Ishikawa (cell line): Measurements from ENCODE around the gene S100A2.

Source experiments
- CEBPB ChIP-seq: IDR thresholded peaks from 2 replicates; pipeline ENCODE4 v1.6.1; 2012
- CREB1 ChIP-seq: IDR thresholded peaks from 2 replicates; pipeline ENCODE4 v1.6.1; 2012; ENCODE audit warnings: low read depth
- EGR1 ChIP-seq: IDR thresholded peaks from 2 replicates; pipeline ENCODE4 v1.6.1; 2012
- EP300 ChIP-seq: IDR thresholded peaks from 2 replicates; pipeline ENCODE4 v1.6.1; 2012; ENCODE audit warnings: borderline replicate concordance
- FOXM1 ChIP-seq: IDR thresholded peaks from 2 replicates; pipeline ENCODE4 v1.6.1; 2012; ENCODE audit warnings: low read depth, borderline replicate concordance
- MAX ChIP-seq: IDR thresholded peaks from 2 replicates; pipeline ENCODE4 v1.6.1; 2012
- NFIC ChIP-seq: IDR thresholded peaks from 2 replicates; pipeline ENCODE4 v1.6.1; 2012
- RAD21 ChIP-seq: IDR thresholded peaks from 2 replicates; pipeline ENCODE4 v1.6.1; 2012; ENCODE audit warnings: low read depth
- REST ChIP-seq: IDR thresholded peaks from 2 replicates; pipeline ENCODE4 v1.6.1; 2012; ENCODE audit warnings: low read depth, mild to moderate bottlenecking
- TAF1 ChIP-seq: IDR thresholded peaks from 2 replicates; pipeline ENCODE4 v1.6.1; 2012; ENCODE audit warnings: low read depth, mild to moderate bottlenecking
- TCF12 ChIP-seq: IDR thresholded peaks from 2 replicates; pipeline ENCODE4 v1.6.1; 2012; ENCODE audit warnings: low read depth
- TEAD4 ChIP-seq: IDR thresholded peaks from 2 replicates; pipeline ENCODE4 v1.6.1; 2012
- USF1 ChIP-seq: IDR thresholded peaks from 2 replicates; pipeline ENCODE4 v1.6.1; 2012
- YY1 ChIP-seq: IDR thresholded peaks from 2 replicates; pipeline ENCODE4 v1.6.1; 2012; ENCODE audit warnings: low read depth
- ZBTB7A ChIP-seq: IDR thresholded peaks from 2 replicates; pipeline ENCODE4 v1.6.1; 2012; ENCODE audit warnings: low read depth

Gene S100A2

GRCh38 chr1:153598309-153599172 lies 32.9 kb upstream of the S100A2 start:
- no peak for TF ChIP-seq REST

- TF ChIP-seq CREB1 (no peak), REST (no peak), TAF1 (no peak), CEBPB (no peak), RAD21 (no peak), EP300 (no peak), FOXM1 (no peak), TCF12 (no peak), NFIC (no peak), TEAD4 (no peak)
Measured at GRCh38 chr1:153597206-153597605, 31.6 kb upstream of the S100A2 start.

- TF ChIP-seq YY1 (no peak), EP300 (no peak), TEAD4 (no peak), FOXM1 (no peak), RAD21 (no peak), CEBPB (no peak), USF1 (no peak), NFIC (no peak), MAX (no peak)
Measured at GRCh38 chr1:153592748-153593147, 27.1 kb upstream of the S100A2 start.

GRCh38 chr1:153588482-153588881 lies 22.8 kb upstream of the S100A2 start:
- TF ChIP-seq REST (no peak), CREB1 (no peak), TCF12 (no peak), MAX (no peak), TEAD4 (no peak), USF1 (no peak), ZBTB7A (no peak), EP300 (no peak), CEBPB (no peak), FOXM1 (no peak), YY1 (no peak)

GRCh38 chr1:153587314-153587713 lies 21.7 kb upstream of the S100A2 start:
- TF ChIP-seq CEBPB (no peak), TEAD4 (no peak), YY1 (no peak), CREB1 (no peak), EGR1 (no peak)
